K562 (cell line): ENCODE data around the gene C1orf94. TPM values are rescaled to one million over a fixed set of nuclear protein-coding genes. Genes with fewer than 3 reads are reported as not detected.

Experiments
- ATAC-seq: fragments of 200-7000 bp; cut with Tn5 transposase; 3 replicates; pipeline ENCODE4 v1.9.1; 2020; ENCODE audit warnings: moderate library complexity
- BruUV-seq: library from RNA; stranded (reverse); fragments of 400-500 nt; replicated peaks from 2 replicates; lab custom pipeline; 2021; lab: Mats Ljungman, UMichigan
- CTCF ChIA-PET: fragments of 300-600 bp; formaldehyde crosslinking; extraction: SDS; loops from one replicate; lab custom pipeline; 2021; ENCODE audit warnings: low intra/inter-chr PET ratio; lab: Yijun Ruan, JAX
- POLR2A ChIA-PET: fragments of 300-600, 350-650 bp; sonication (Branson Sonifier 250); formaldehyde crosslinking; extraction: SDS; loops from one replicate; lab custom pipeline; 2021; ENCODE audit warnings: antibody characterized with exemption, inconsistent platforms; lab: Yijun Ruan, JAX
- DNase-seq, 4 experiments: peaks; one replicate each; pipeline versions ENCODE4 v3.0.0 to v3.0.0-alpha.2; 2011 to 2018; ENCODE audit warnings: low spot score in 3 of 4, mixed read lengths in 3 of 4; ENCODE audit errors: extremely low read depth in 1 of 4
- FAIRE-seq: peaks from 2 replicates; lab custom pipeline; 2011; peaks lifted over from hg19 to GRCh38; lab: Jason Lieb, UNC
- H2AFZ ChIP-seq: 2 replicates; pipeline ENCODE4 v1.6.0; 2011; ENCODE audit warnings: low read depth, low read length, control low read depth, inconsistent platforms
- H3K27ac ChIP-seq: fragments of 200-600 bp; 3 replicates; pipeline ENCODE4 v1.8.0; 2011; ENCODE audit warnings: low read depth, mild to moderate bottlenecking, control low read depth, inconsistent platforms, low read length, moderate library complexity, mixed read lengths; ENCODE audit errors: extremely low read depth
- H3K27me3 ChIP-seq, 2 experiments: fragments of 300-600 bp in 1 of 2; 2 replicates in 1 of 2; 3 replicates in 1 of 2; pipeline versions ENCODE4 v1.6.0 to v1.8.0; 2011; ENCODE audit warnings: inconsistent platforms in 2 of 2, low read length in 2 of 2, mild to moderate bottlenecking in 1 of 2, mixed read lengths in 1 of 2, moderate library complexity in 1 of 2; ENCODE audit not compliant: control insufficient read depth in 2 of 2, insufficient read depth in 2 of 2
- H3K36me3 ChIP-seq: fragments of 300-600 bp; 3 replicates; pipeline ENCODE4 v1.8.0; 2011; ENCODE audit warnings: mild to moderate bottlenecking, low read length, inconsistent platforms; ENCODE audit not compliant: control insufficient read depth, insufficient read depth
- H3K4me1 ChIP-seq, 2 experiments: fragments of 200-600 bp in 1 of 2; replicated peaks in 1 of 2; 2 replicates in 1 of 2; 3 replicates in 1 of 2; pipeline versions ENCODE4 v1.5.1 to v1.8.0; 2011; ENCODE audit warnings: inconsistent platforms in 2 of 2, low read length in 2 of 2, mild to moderate bottlenecking in 1 of 2, mixed read lengths in 1 of 2, moderate library complexity in 1 of 2; ENCODE audit not compliant: control insufficient read depth in 2 of 2, insufficient read depth in 2 of 2
- H3K4me2 ChIP-seq: 2 replicates; pipeline ENCODE4 v1.6.1; 2011; ENCODE audit warnings: low read length, control low read depth, inconsistent platforms, mixed read lengths; ENCODE audit not compliant: insufficient read depth
- H3K4me3 ChIP-seq: fragments of 200-600 bp; sonication (generic), shearing (Covaris generic); 2 replicates; pipeline ENCODE4 v1.5.1; 2016; ENCODE audit warnings: control low read depth, inconsistent platforms
- H3K79me2 ChIP-seq: fragments of 200-600 bp; 3 replicates; pipeline ENCODE4 v1.8.0; 2011; ENCODE audit warnings: low read length, inconsistent platforms; ENCODE audit not compliant: control insufficient read depth, insufficient read depth
- H3K9ac ChIP-seq, 2 experiments: 2 replicates each; pipeline versions ENCODE4 v1.6.0 to v1.6.1; 2011; ENCODE audit warnings: low read depth in 2 of 2, low read length in 2 of 2, control low read depth in 1 of 2, inconsistent platforms in 1 of 2, mild to moderate bottlenecking in 1 of 2, mixed read lengths in 1 of 2; ENCODE audit not compliant: insufficient read depth in 1 of 2
- H3K9me1 ChIP-seq: one replicate; pipeline ENCODE4 v1.6.0; 2011; ENCODE audit warnings: inconsistent platforms, mild to moderate bottlenecking, low read length, moderate library complexity; ENCODE audit not compliant: control insufficient read depth, insufficient read depth
- H3K9me3 ChIP-seq: replicated peaks from 2 replicates; pipeline ENCODE4 v1.5.1; 2011; ENCODE audit warnings: low read depth, low read length, inconsistent platforms; ENCODE audit not compliant: control insufficient read depth, insufficient read depth
- H4K20me1 ChIP-seq: replicated peaks from 2 replicates; pipeline ENCODE4 v1.6.1; 2011; ENCODE audit warnings: low read length, inconsistent platforms, mixed read lengths; ENCODE audit not compliant: control insufficient read depth, insufficient read depth
- ATF6 ChIP-seq: sonication (generic); formaldehyde crosslinking; IDR thresholded peaks from 2 replicates; pipeline ENCODE4 v1.4.0; 2020; ENCODE audit warnings: mild to moderate bottlenecking, missing genetic modification reagents
- CBFA2T3 ChIP-seq: fragments of 450-650 bp; IDR thresholded peaks from 2 replicates; pipeline ENCODE4 v1.6.1; 2017
- FUS ChIP-seq: fragments of 200-400 bp; formaldehyde crosslinking; optimal IDR thresholded peaks from 2 replicates; pipeline ENCODE3; 2017; ENCODE audit warnings: low read depth, low read length
- IRF9 ChIP-seq: fragments of 450-650 bp; IDR thresholded peaks from 2 replicates; pipeline ENCODE4 v1.6.1; 2016; ENCODE audit warnings: missing biosample characterization, missing genetic modification characterization
- U2AF2 ChIP-seq: fragments of 200-400 bp; formaldehyde crosslinking; optimal IDR thresholded peaks from 2 replicates; pipeline ENCODE3; 2017; ENCODE audit warnings: low read depth, mild to moderate bottlenecking, low read length
- ZNF408 ChIP-seq: fragments of 250-450 bp; sonication (Bioruptor Pico); IDR thresholded peaks from 2 replicates; pipeline ENCODE4 v1.4.0; 2020; ENCODE audit warnings: low read depth, mild to moderate bottlenecking, moderate library complexity
- ZNF639 ChIP-seq, 2 experiments: fragments of 200-800 bp in 1 of 2; sonication (Bioruptor generic) in 1 of 2; sonication (generic) in 1 of 2; formaldehyde crosslinking in 1 of 2; IDR thresholded peaks in 1 of 2; conservative IDR thresholded peaks in 1 of 2; 2 replicates each; pipeline versions ENCODE4 v1.5.0 to v1.6.1; 2016 to 2020; ENCODE audit warnings: missing compliant biosample characterization in 1 of 2, missing genetic modification characterization in 1 of 2, missing genetic modification reagents in 1 of 2
- WGBS: fragments of 100-300 bp; shearing (Covaris generic); methylation state at CpG from one replicate; pipeline ENCODE4 v1.1.6; 2016; ENCODE audit warnings: low coverage, mixed read lengths; ENCODE audit not compliant: insufficient coverage; ENCODE audit errors: missing lambda C conversion rate; 5-methylcytosine and 5-hydroxymethylcytosine counted together
- in situ Hi-C: fragments of 300-500 bp; cut with MboI; formaldehyde crosslinking; loops from 4 replicates; pipeline ENCODE4 v1.15.0; 2018; ENCODE audit warnings: inconsistent platforms, mixed read lengths
- intact Hi-C: fragments of 100-400 bp; cut with micrococcal nuclease; formaldehyde crosslinking; loops from 2 replicates; pipeline ENCODE4 v1.14.2; 2022
- polyA plus RNA-seq, 8 experiments: library from polyadenylated mRNA; depleted of rRNA in 4 of 8; stranded (reverse) in 5 of 8; unstranded in 3 of 8; fragments of >200 nt; fragmentation: Nextera tagmentation in 2 of 8; fragmentation: Illumina TruSeq in 1 of 8; extraction: Ambion mirVana in 2 of 8; extraction: Trizol in 1 of 8; gene quantifications; 2 replicates each; pipeline versions ENCODE4 v1.2.1 to v1.2.3, GENCODE V29; 2011 to 2014; ENCODE audit warnings: inconsistent platforms in 1 of 8, missing spikeins in 1 of 8
- total RNA-seq, 7 experiments: library from RNA; depleted of rRNA in 6 of 7; stranded (reverse); fragments of >200 nt in 6 of 7; fragmentation: Illumina TruSeq in 2 of 7; extraction: Trizol in 2 of 7; gene quantifications; 2 replicates each; pipeline versions ENCODE4 v1.2.1 to v1.2.3, GENCODE V29; 2011 to 2021; ENCODE audit warnings: low replicate concordance in 1 of 7

C1orf94 gene
- total and polyA plus RNA-seq, 9 of the 15 experiments (the other 6 are each of a cell fraction or from before 2014, with no cell fraction given): not detected

GRCh38 chr1:34147301-34147700 is 29.4 kb upstream of the C1orf94 start:
- no peak overlapping the region for H3K9ac ChIP-seq
- no peak overlapping the region for H3K27ac ChIP-seq
- ChIA-PET CTCF (no interaction called here), POLR2A (interaction anchor here (0.7 kb wide), 1 partner anchor 11 kb away, joined by 4 read pairs; no protein-coding TSS in a partner anchor)
- no peaks in the 10 kb centered on the region for H3K9me3 ChIP-seq
- H3K4me2 ChIP-seq: no peak overlapping the region
- no peaks in the 10 kb centered on the region for H3K4me1 ChIP-seq
- H3K4me3 ChIP-seq: no peak overlapping the region
- H3K9me1 ChIP-seq: no peaks in the 10 kb centered on the region
- no peak overlapping the region for H2AFZ ChIP-seq
- 0% methylated on average over 4 of the region's 4 CpGs for WGBS
- intact Hi-C loops: no loop called here
- H3K79me2 ChIP-seq: no peaks in the 10 kb centered on the region
- H3K36me3 ChIP-seq: no peaks in the 10 kb centered on the region
- no peaks in the 10 kb centered on the region for H4K20me1 ChIP-seq
- no peak for DNase-seq
- peaks cover 0 to 4% of the 10 kb centered on the region in 2 experiments; a peak in 2 of 5 replicates for H3K27me3 ChIP-seq
- TF ChIP-seq ZNF408 (CRISPR knock-in tag) (no peak), FUS (no peak), ATF6 (CRISPR knock-in tag) (no peak), ZNF639 (CRISPR knock-in tag; conservative IDR thresholded peaks at IDR 0.05 in 1 of 2, IDR thresholded peaks at IDR 0.05 in 1 of 2) (no peak), CBFA2T3 (no peak), U2AF2 (no peak), IRF9 (tag) (no peak)
- TF ChIP-seq, all 486 proteins: peak for 0
- in situ Hi-C loops: no loop called here
- ATAC-seq (no peak), FAIRE-seq (no peak)
- BruUV-seq: no TSS peak
